ENCODE data around the gene PKHD1.

The PKHD1 gene

DNA sequence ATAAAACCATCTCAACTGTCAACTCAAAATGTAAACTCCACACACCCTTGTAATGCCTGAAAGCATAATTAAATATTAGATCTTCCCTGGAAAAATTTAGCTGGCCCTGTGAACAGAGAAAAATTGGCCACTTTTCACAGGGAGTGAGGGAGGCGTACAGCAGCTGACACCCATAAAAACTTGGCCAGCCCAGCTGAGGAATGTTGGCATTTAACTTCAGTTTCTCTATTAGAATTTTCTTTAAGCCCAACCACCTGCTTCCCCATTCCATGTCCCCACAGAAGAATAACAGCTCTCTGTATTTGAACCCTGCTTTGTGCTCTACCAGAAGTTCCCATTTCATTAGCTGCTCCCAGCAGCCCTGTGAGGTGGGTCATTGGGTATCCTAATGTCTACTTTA lies 41.0 kb downstream of the PKHD1 start:
- Histone ChIP-seq H3K4me1 (ENCODE audit: control insufficient read depth in 1 of 2, insufficient read depth in 2 of 2, low read length in 2 of 2) (peaks cover 0 to 3% of the 10 kb centered on the region in 2 donors), H3K27ac (ENCODE audit: low read depth, low read length) (no peak overlapping the region), H3K9me3 (ENCODE audit: control insufficient read depth in 1 of 2, low read length in 2 of 2) (no peaks in the 10 kb centered on the region), H3K27me3 (ENCODE audit: control insufficient read depth in 1 of 2, insufficient read depth in 2 of 2, low read length in 2 of 2) (no peaks in the 10 kb centered on the region), H3K4me3 (ENCODE audit: low read depth in 1 of 2, low read length in 2 of 2) (no peak overlapping the region), H3K36me3 (ENCODE audit: control insufficient read depth in 1 of 2, insufficient read depth in 2 of 2, low read length in 2 of 2) (no peaks in the 10 kb centered on the region), H3K9ac (ENCODE audit: low read depth in 1 of 2, low read length in 2 of 2) (no peak overlapping the region)

DNA sequence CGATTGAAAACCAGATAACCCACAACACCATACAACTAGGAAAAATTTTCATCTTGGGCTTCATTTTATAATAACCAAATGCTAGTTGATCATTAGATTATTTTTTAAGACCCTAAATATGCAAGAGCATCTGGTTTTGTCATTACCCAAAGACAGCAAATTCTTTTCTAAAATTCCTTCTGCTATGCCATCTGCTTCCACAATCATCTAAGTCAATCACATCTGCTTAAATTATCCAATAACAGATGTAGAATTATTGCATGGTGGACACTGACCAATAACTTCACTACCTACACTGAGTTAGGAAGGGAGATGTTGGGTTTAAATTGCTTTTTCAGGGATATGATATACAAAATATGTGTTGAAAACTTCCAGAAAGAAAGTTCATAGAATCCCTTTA lies 41.9 kb downstream of the PKHD1 start:
- Histone ChIP-seq H3K4me1 (ENCODE audit: control insufficient read depth in 1 of 2, insufficient read depth in 2 of 2, low read length in 2 of 2) (peaks cover 0 to 3% of the 10 kb centered on the region in 2 donors), H3K9ac (ENCODE audit: low read depth in 1 of 2, low read length in 2 of 2) (no peak overlapping the region), H3K36me3 (ENCODE audit: control insufficient read depth in 1 of 2, insufficient read depth in 2 of 2, low read length in 2 of 2) (no peaks in the 10 kb centered on the region), H3K9me3 (ENCODE audit: control insufficient read depth in 1 of 2, low read length in 2 of 2) (no peaks in the 10 kb centered on the region), H3K27me3 (ENCODE audit: control insufficient read depth in 1 of 2, insufficient read depth in 2 of 2, low read length in 2 of 2) (no peaks in the 10 kb centered on the region), H3K4me3 (ENCODE audit: low read depth in 1 of 2, low read length in 2 of 2) (no peak overlapping the region), H3K27ac (ENCODE audit: low read depth, low read length) (no peak overlapping the region)

DNA sequence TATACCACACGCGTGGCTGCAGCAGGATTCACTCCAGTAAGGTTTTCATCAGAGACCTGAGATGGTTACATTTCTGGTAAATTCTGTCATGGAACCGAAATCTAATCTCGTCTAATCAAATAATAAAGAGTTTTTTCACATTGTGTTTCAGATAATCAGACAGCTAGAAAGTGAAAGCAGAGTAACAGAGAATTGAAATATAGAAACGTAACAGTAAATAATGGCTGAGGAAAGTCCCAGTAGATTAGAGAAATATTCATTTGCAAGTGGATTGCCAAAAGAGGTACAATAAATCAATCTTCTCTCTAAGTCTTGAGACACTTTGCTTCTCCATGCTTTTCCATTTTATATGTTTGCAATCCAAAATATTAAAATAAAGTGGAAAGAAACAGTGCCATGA lies 42.4 kb downstream of the PKHD1 start:
- no peak overlapping the region for H3K27ac ChIP-seq (ENCODE audit: low read depth, low read length)
- no peak overlapping the region for H3K4me3 ChIP-seq (ENCODE audit: low read depth in 1 of 2, low read length in 2 of 2)
- no peaks in the 10 kb centered on the region for H3K9me3 ChIP-seq (ENCODE audit: control insufficient read depth in 1 of 2, low read length in 2 of 2)
- no peaks in the 10 kb centered on the region for H3K36me3 ChIP-seq (ENCODE audit: control insufficient read depth in 1 of 2, insufficient read depth in 2 of 2, low read length in 2 of 2)
- H3K4me1 ChIP-seq (ENCODE audit: control insufficient read depth in 1 of 2, insufficient read depth in 2 of 2, low read length in 2 of 2): peaks cover 0 to 3% of the 10 kb centered on the region in 2 donors
- H3K9ac ChIP-seq (ENCODE audit: low read depth in 1 of 2, low read length in 2 of 2): no peak overlapping the region
- H3K27me3 ChIP-seq (ENCODE audit: control insufficient read depth in 1 of 2, insufficient read depth in 2 of 2, low read length in 2 of 2): no peaks in the 10 kb centered on the region

DNA sequence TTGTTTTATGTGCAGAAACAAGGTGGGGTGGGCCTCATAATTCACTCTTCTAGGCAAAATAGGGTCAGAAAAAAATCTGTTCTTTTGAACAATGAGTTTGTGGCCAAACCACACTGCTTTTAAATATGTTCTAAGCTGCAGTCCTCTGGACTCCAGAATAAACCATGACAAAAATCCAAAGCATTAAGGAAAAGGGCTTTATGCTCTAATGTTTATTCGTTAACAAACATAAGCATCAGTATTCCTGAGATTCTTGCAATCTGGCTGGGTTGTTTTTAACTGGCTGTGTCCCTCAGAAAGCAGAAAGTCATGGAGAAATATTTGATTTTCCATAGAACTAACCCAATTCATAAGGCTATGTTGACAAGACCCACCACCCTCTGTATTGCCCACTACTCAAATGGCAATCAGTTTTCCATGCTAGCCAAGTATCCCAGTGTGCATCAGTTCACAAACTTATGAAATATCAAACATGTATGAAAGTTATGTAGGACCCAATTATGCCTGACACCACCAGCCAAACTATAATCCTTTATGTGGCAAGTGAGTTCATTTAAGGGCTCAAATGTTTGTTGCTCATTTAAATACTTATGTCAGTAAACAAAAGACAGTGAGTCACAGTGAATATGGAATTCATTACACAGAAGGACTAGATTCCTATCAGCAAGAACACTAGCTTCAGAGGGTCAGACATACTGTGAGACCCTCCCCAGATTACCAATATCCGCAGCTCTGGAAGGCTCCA lies 45.1 kb downstream of the PKHD1 start:
- Histone ChIP-seq H3K9me3 (ENCODE audit: control insufficient read depth in 1 of 2, low read length in 2 of 2) (no peaks in the 10 kb centered on the region), H3K27me3 (ENCODE audit: control insufficient read depth in 1 of 2, insufficient read depth in 2 of 2, low read length in 2 of 2) (no peaks in the 10 kb centered on the region), H3K4me3 (ENCODE audit: low read depth in 1 of 2, low read length in 2 of 2) (no peak overlapping the region), H3K4me1 (ENCODE audit: control insufficient read depth in 1 of 2, insufficient read depth in 2 of 2, low read length in 2 of 2) (peaks cover 0 to 3% of the 10 kb centered on the region in 2 donors), H3K36me3 (ENCODE audit: control insufficient read depth in 1 of 2, insufficient read depth in 2 of 2, low read length in 2 of 2) (no peaks in the 10 kb centered on the region), H3K27ac (ENCODE audit: low read depth, low read length) (no peak overlapping the region), H3K9ac (ENCODE audit: low read depth in 1 of 2, low read length in 2 of 2) (no peak overlapping the region)

DNA sequence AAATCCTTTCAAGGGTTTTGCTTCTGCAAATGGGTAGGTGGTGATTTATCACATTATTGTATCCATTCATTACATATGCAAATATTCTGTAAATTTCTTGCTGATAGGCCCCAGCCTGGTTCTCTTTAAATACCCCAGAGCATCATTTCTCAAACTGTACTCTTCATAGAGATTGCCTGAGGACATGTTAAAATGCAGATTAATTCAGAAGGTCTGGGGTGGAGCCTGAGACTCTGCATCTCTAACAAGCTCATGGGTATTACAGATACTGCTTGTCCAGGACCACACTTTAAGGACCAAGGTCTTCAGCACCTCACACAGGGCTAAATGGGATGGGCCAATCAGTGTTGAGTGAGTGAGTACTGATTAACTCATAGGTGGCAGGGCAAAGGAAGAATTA lies 46.3 kb downstream of the PKHD1 start:
- Histone ChIP-seq H3K4me3 (ENCODE audit: low read depth in 1 of 2, low read length in 2 of 2) (no peak overlapping the region), H3K36me3 (ENCODE audit: control insufficient read depth in 1 of 2, insufficient read depth in 2 of 2, low read length in 2 of 2) (no peaks in the 10 kb centered on the region), H3K9me3 (ENCODE audit: control insufficient read depth in 1 of 2, low read length in 2 of 2) (no peaks in the 10 kb centered on the region), H3K9ac (ENCODE audit: low read depth in 1 of 2, low read length in 2 of 2) (no peak overlapping the region), H3K27ac (ENCODE audit: low read depth, low read length) (no peak overlapping the region), H3K27me3 (ENCODE audit: control insufficient read depth in 1 of 2, insufficient read depth in 2 of 2, low read length in 2 of 2) (no peaks in the 10 kb centered on the region), H3K4me1 (ENCODE audit: control insufficient read depth in 1 of 2, insufficient read depth in 2 of 2, low read length in 2 of 2) (no peaks in the 10 kb centered on the region)

DNA sequence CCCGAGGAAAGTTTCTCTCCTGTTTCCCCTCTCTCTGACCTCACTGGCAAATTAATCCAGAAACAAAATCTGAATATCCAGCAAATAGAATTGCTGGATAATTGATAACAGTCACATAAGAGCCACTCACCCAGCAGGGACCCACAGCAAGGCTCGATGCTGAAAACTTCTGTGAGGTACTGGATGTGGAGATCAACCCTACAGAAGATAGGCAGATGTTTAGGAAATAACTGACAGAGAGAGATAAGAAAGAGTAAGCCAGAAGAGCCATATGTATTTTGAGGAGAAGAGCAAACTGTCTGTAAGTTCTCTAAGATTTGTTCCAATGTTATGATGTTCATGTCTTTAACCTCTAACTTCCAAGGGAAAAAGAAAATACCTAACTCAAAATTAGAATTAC lies 59.7 kb downstream of the PKHD1 start:
- H3K9ac ChIP-seq (ENCODE audit: low read depth in 1 of 2, low read length in 2 of 2): no peak overlapping the region
- H3K27ac ChIP-seq (ENCODE audit: low read depth, low read length): no peak overlapping the region
- no peaks in the 10 kb centered on the region for H3K4me1 ChIP-seq (ENCODE audit: control insufficient read depth in 1 of 2, insufficient read depth in 2 of 2, low read length in 2 of 2)
- H3K27me3 ChIP-seq (ENCODE audit: control insufficient read depth in 1 of 2, insufficient read depth in 2 of 2, low read length in 2 of 2): no peaks in the 10 kb centered on the region
- no peaks in the 10 kb centered on the region for H3K36me3 ChIP-seq (ENCODE audit: control insufficient read depth in 1 of 2, insufficient read depth in 2 of 2, low read length in 2 of 2)
- no peak overlapping the region for H3K4me3 ChIP-seq (ENCODE audit: low read depth in 1 of 2, low read length in 2 of 2)
- H3K9me3 ChIP-seq (ENCODE audit: control insufficient read depth in 1 of 2, low read length in 2 of 2): no peaks in the 10 kb centered on the region

DNA sequence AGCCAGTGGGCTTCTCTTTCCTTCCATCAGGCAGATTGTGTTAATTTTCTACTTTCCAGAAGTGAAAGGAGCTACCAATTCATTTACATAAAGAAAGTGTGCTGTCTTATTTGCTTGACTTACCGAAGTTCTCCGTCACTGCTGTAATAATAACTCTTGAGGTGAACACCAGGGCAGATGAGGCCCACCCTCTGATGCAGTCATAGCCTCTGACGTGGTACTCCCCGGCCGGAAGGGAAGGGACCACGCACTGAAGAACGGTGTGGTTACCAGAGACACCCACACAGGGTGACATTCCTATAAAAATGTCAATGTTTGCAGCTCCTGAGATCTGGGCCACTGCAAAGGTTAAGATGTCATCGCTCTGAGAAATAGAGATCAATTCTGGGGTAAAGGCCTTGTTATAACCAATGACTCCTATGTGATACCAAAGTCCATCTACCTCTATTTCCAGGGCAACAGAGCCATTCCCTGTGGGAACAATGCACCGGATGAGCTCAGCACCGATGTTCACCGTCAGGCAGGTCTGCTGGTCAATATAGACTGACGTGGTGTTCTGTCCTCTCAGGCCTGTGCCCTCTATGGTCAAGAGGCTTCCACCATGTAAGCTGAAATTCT lies 62.9 kb downstream of the PKHD1 start:
- H3K9ac ChIP-seq (ENCODE audit: low read depth in 1 of 2, low read length in 2 of 2): no peak overlapping the region
- no peak overlapping the region for H3K4me3 ChIP-seq (ENCODE audit: low read depth in 1 of 2, low read length in 2 of 2)
- peaks cover 0 to 9% of the 10 kb centered on the region in 2 donors for H3K4me1 ChIP-seq (ENCODE audit: control insufficient read depth in 1 of 2, insufficient read depth in 2 of 2, low read length in 2 of 2)
- no peaks in the 10 kb centered on the region for H3K36me3 ChIP-seq (ENCODE audit: control insufficient read depth in 1 of 2, insufficient read depth in 2 of 2, low read length in 2 of 2)
- H3K27me3 ChIP-seq (ENCODE audit: control insufficient read depth in 1 of 2, insufficient read depth in 2 of 2, low read length in 2 of 2): no peaks in the 10 kb centered on the region
- H3K9me3 ChIP-seq (ENCODE audit: control insufficient read depth in 1 of 2, low read length in 2 of 2): no peaks in the 10 kb centered on the region
- H3K27ac ChIP-seq (ENCODE audit: low read depth, low read length): no peak overlapping the region

DNA sequence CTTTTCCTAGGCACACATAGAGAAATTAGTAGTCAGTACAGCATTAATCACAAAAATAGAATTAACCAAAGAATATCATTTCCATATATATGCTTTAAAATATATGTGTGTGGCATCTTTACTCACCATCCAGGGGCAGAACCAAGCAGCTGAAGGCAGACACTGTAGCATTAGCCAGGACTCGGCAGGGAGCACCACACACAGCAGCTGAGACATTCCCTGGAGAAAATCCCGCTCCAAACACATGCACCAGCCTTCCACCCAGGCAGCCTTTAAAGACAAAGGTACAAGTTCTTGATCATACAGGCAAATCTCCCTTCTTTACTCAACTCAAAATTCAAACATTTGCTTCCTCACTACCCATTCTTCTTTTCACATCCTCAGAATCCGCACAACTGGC lies 64.7 kb downstream of the PKHD1 start:
- Histone ChIP-seq H3K9ac (ENCODE audit: low read depth in 1 of 2, low read length in 2 of 2) (no peak overlapping the region), H3K9me3 (ENCODE audit: control insufficient read depth in 1 of 2, low read length in 2 of 2) (no peaks in the 10 kb centered on the region), H3K4me3 (ENCODE audit: low read depth in 1 of 2, low read length in 2 of 2) (no peak overlapping the region), H3K27me3 (ENCODE audit: control insufficient read depth in 1 of 2, insufficient read depth in 2 of 2, low read length in 2 of 2) (no peaks in the 10 kb centered on the region), H3K36me3 (ENCODE audit: control insufficient read depth in 1 of 2, insufficient read depth in 2 of 2, low read length in 2 of 2) (no peaks in the 10 kb centered on the region), H3K27ac (ENCODE audit: low read depth, low read length) (no peak overlapping the region), H3K4me1 (ENCODE audit: control insufficient read depth in 1 of 2, insufficient read depth in 2 of 2, low read length in 2 of 2) (peaks cover 0 to 17% of the 10 kb centered on the region in 2 donors)

DNA sequence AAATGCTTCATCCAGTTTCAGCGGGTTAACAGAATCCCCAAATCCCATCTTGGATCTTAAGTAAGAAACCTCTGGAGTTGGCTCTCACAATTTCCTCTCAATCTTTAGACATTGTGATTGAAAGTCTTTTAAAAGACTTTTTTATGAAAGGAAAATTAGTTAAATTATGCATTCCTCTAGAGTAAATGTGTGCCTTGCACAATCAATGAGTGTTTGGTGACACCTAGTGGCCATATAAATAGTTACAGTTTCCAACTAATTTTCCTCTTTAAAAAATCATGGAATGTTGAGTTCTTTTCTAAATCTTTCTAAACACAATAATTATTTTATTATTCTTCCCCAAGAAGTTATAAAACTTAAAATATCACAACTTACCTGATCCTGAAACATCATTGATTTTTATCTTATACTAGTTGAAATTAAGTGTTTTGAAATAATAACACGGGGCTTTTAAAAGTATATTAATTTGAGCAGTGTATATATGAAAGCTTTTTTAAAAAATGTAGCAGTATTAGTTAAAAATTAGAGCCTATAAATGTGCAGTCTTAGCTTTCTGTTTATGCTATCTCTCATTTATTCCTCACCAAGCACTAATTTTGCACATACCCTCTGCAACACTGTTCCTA lies 66.4 kb downstream of the PKHD1 start:
- H3K27me3 ChIP-seq (ENCODE audit: control insufficient read depth in 1 of 2, insufficient read depth in 2 of 2, low read length in 2 of 2): no peaks in the 10 kb centered on the region
- no peaks in the 10 kb centered on the region for H3K9me3 ChIP-seq (ENCODE audit: control insufficient read depth in 1 of 2, low read length in 2 of 2)
- no peak overlapping the region for H3K9ac ChIP-seq (ENCODE audit: low read depth in 1 of 2, low read length in 2 of 2)
- H3K27ac ChIP-seq (ENCODE audit: low read depth, low read length): no peak overlapping the region
- no peaks in the 10 kb centered on the region for H3K36me3 ChIP-seq (ENCODE audit: control insufficient read depth in 1 of 2, insufficient read depth in 2 of 2, low read length in 2 of 2)
- H3K4me1 ChIP-seq (ENCODE audit: control insufficient read depth in 1 of 2, insufficient read depth in 2 of 2, low read length in 2 of 2): peaks cover 0 to 17% of the 10 kb centered on the region in 2 donors
- H3K4me3 ChIP-seq (ENCODE audit: low read depth in 1 of 2, low read length in 2 of 2): no peak overlapping the region

DNA sequence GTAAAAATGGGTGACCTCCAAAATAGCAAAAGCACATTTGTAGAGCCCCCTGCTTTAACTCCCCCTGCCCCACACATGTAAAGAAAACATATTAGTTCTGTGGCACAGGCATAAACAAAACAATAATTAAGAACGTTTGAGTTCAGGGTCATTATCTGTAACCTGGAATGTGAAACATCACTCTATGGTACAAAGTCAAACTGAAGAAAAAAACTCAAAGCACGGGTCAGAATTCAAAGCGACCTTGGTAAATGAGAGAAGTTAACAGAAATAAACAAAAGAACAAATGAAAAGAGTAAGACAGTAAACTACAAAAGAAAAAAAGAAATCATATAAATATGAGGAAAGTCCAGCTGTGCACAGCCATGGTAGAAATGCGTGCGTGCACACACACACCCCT lies 67.5 kb downstream of the PKHD1 start:
- H3K4me3 ChIP-seq (ENCODE audit: low read depth in 1 of 2, low read length in 2 of 2): no peak overlapping the region
- H3K27ac ChIP-seq (ENCODE audit: low read depth, low read length): no peak overlapping the region
- H3K9me3 ChIP-seq (ENCODE audit: control insufficient read depth in 1 of 2, low read length in 2 of 2): no peaks in the 10 kb centered on the region
- H3K36me3 ChIP-seq (ENCODE audit: control insufficient read depth in 1 of 2, insufficient read depth in 2 of 2, low read length in 2 of 2): no peaks in the 10 kb centered on the region
- no peaks in the 10 kb centered on the region for H3K27me3 ChIP-seq (ENCODE audit: control insufficient read depth in 1 of 2, insufficient read depth in 2 of 2, low read length in 2 of 2)
- H3K9ac ChIP-seq (ENCODE audit: low read depth in 1 of 2, low read length in 2 of 2): no peak overlapping the region
- peaks cover 0 to 17% of the 10 kb centered on the region in 2 donors for H3K4me1 ChIP-seq (ENCODE audit: control insufficient read depth in 1 of 2, insufficient read depth in 2 of 2, low read length in 2 of 2)
